HG02588 (cell line): Measurements from ENCODE around the gene SPRED3.

ENCODE experiments used
- ATAC-seq: cut with Tn5 transposase; IDR thresholded peaks from one replicate; pipeline ENCODE4 v1.9.1; 2021; ENCODE audit warnings: mild to moderate bottlenecking, moderate library complexity; ENCODE audit not compliant: unreplicated experiment

Gene SPRED3

GRCh38 chr19:38371081-38371480 is 17.4 kb upstream of the SPRED3 start:
- ATAC-seq = no peak

GRCh38 chr19:38373907-38374331 is 14.6 kb upstream of the SPRED3 start:
- ATAC-seq = no peak

- ATAC-seq = peak; percentile 91
These were observed 14.0 kb upstream of the SPRED3 start, which contains the start of gene PSMD8 for GRCh38 chr19:38374332-38375097. Gene PSMD8, plus strand, starts transcription at chr19:38374571. Its CDS starts 31 bp downstream, at chr19:38374602.

- ATAC-seq = no peak
These were observed 13.4 kb upstream of the SPRED3 start for GRCh38 chr19:38375098-38375493.

GRCh38 chr19:38375748-38376147 is 12.7 kb upstream of the SPRED3 start:
- no peak for ATAC-seq

GRCh38 chr19:38376576-38376975 is 11.9 kb upstream of the SPRED3 start:
- no peak for ATAC-seq

- ATAC-seq = no peak
These were observed 11.4 kb upstream of the SPRED3 start for GRCh38 chr19:38377052-38377451.

- ATAC-seq = no peak
These were observed 9.6 kb upstream of the SPRED3 start for GRCh38 chr19:38378866-38379265.

GRCh38 chr19:38381138-38381537 is 7.4 kb upstream of the SPRED3 start:
- ATAC-seq = no peak

GRCh38 chr19:38383184-38383583 is 5.3 kb upstream of the SPRED3 start:
- no peak for ATAC-seq

- no peak for ATAC-seq
These were observed 4.8 kb upstream of the SPRED3 start for GRCh38 chr19:38383743-38384142.

GRCh38 chr19:38384209-38385027 is 4.1 kb upstream of the SPRED3 start:
- ATAC-seq = no peak

- ATAC-seq = no peak
These were observed 3.3 kb upstream of the SPRED3 start for GRCh38 chr19:38385057-38385803.

GRCh38 chr19:38385804-38386257 is 2.7 kb upstream of the SPRED3 start:
- no peak for ATAC-seq

- ATAC-seq = no peak
These were observed 2.1 kb upstream of the SPRED3 start for GRCh38 chr19:38386300-38386970.

GRCh38 chr19:38386971-38387549 is 1.4 kb upstream of the SPRED3 start:
- ATAC-seq = no peak

GRCh38 chr19:38387550-38388348 is 748 bp upstream of the SPRED3 start, which contains the start of gene GGN:
Gene GGN, minus strand, starts transcription at chr19:38388034. Its CDS starts 773 bp downstream, at chr19:38387261.
- ATAC-seq = peak; percentile 46

GRCh38 chr19:38389101-38389925 is 816 bp downstream of the SPRED3 start:
- ATAC-seq = no peak
